ENCODE results near the gene CTNNA2.

DNA sequence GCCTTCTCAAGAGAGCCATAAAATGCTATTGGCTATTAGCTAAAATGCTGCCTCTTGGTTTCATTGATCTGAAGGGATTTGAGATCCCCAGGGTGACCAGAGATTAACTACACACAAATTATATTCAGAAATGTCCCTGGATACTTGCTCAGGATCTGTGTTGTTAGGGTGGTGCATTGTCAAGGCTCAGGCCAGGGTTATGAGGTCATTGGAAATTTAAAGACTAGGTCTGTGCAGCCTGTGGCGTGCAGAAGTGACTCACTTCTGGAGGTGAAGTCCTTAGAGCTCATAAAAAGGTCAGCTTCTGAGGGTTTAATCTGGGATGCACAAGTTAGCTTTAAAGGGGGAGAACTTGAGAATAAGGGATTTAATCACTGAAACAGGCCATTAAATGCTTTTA is 768.2 kb downstream of the CTNNA2 start:
- TF ChIP-seq, protein P1, sequence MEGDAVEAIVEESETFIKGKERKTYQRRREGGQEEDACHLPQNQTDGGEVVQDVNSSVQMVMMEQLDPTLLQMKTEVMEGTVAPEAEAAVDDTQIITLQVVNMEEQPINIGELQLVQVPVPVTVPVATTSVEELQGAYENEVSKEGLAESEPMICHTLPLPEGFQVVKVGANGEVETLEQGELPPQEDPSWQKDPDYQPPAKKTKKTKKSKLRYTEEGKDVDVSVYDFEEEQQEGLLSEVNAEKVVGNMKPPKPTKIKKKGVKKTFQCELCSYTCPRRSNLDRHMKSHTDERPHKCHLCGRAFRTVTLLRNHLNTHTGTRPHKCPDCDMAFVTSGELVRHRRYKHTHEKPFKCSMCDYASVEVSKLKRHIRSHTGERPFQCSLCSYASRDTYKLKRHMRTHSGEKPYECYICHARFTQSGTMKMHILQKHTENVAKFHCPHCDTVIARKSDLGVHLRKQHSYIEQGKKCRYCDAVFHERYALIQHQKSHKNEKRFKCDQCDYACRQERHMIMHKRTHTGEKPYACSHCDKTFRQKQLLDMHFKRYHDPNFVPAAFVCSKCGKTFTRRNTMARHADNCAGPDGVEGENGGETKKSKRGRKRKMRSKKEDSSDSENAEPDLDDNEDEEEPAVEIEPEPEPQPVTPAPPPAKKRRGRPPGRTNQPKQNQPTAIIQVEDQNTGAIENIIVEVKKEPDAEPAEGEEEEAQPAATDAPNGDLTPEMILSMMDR (IDR thresholded peaks at IDR 0.05; ENCODE audit: low read depth, low read length): no peak
- no peak for TF ChIP-seq EZH2phosphoT487 (IDR thresholded peaks at IDR 0.05; ENCODE audit: low read depth)

Data from OCI-LY3 (cell line).